ENCODE data around the gene PNO1.

PNO1 gene

DNA sequence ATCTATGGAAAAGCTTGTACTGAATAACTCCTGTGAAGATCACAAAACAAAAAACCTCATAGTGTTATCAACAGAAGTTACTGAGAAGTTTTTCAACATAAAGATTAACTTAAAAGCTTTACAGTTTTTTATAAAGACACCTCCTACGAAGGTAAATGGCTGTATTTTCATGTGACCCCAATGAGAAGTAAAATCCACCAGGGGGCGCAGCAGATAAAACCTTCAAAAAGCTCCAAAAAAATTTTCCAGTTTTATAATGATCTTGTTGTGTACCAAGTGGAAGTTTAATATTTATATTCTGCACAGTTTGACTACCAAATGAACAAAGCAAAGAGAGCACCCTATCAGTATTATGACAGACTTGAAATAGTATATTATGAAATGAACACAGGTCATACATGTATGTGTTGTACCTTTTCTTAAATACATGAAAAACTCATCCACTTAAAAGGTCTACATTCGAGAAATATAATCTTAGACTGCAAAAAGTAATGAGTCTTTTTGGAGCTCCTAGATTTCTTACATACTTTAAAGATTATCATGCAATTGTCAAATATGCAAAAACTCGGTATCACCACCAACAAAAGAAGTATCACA is 38.5 kb downstream of the PNO1 start:
- FAIRE-seq = no peak

DNA sequence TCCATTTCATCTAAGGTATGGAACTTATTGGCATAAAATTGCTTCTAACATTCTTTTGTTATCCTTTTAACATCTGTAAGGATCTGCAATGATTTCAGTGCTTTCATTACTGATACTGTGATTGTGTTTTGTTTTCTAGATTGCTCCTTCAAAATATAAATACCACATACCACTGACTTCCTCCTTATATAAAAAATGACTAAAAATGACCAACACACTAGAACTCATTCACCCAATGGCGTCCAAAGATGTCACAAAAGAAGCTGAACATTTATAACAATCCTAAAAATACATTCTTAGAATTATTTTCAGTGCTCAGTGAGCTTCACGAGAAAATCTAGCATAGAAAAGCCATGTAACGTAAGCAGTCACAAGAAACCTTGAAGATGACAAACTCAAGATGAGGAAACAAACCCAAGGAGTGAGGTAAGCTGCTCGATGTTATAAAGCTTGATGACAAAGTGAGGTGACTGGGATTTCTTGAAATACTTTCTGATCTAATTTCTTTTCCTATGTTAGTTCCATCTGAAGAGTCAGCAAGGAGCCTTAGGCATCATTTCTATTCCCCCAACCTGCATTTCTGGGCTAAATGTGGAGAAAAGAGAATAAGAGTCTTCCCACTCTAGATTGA is 42.6 kb downstream of the PNO1 start:
- no peak for FAIRE-seq

DNA sequence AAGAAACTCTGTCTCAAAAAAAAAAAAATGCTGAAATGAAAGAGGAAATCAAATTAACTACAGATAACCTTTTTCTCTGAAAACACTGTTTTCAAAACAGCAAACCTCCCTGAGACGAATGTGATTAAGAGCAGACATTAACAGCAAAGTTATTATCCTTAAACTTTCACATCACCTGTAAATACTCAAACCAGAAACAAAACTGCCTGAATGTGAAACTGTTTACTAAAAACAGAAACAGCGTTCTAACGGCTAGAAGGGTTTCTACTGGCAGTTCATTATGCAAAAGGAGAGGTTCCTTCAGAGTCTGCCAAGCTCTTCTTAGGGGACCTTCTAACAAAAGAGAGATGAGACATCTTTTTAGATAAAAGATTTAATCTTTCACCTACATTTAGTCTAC is 45.9 kb downstream of the PNO1 start:
- no peak for FAIRE-seq

DNA sequence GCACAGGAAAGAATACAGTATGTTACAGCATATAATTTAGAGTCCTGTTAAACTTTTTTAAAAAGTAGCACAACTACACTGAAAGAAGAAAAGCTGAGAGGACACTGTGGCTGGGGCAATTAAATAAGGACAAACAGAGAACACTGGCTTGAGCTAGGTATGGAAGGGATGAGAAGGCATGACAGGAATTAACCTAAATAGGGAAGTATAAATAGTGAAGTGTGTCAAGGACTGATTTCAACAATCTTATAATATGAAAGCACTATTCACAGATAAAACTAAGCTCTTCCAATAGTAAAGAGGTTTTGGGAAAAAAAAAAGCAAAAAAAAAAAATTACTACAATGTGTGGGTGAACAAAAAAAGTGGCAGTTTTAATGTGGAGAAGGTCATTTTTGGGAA is 49.1 kb downstream of the PNO1 start:
- no peak for FAIRE-seq

DNA sequence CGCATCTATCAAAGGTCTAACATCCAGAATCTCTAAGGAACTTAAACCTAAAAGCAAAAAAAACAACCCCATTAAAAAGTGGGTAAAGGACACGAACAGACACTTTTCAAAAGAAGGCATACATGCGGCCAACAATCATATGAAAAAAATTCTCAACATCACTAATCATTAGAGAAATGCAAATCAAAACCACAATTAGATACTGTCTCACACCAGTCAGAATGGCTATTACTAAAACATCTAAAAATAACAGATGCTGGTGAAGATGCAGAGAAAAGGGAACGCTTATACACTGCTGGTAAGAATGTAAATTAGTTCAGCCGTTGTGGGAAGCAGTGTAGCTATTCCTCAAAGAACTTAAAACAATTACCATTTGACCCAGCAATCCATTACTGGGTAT is 56.7 kb downstream of the PNO1 start:
- peak; percentile 10 for FAIRE-seq

DNA sequence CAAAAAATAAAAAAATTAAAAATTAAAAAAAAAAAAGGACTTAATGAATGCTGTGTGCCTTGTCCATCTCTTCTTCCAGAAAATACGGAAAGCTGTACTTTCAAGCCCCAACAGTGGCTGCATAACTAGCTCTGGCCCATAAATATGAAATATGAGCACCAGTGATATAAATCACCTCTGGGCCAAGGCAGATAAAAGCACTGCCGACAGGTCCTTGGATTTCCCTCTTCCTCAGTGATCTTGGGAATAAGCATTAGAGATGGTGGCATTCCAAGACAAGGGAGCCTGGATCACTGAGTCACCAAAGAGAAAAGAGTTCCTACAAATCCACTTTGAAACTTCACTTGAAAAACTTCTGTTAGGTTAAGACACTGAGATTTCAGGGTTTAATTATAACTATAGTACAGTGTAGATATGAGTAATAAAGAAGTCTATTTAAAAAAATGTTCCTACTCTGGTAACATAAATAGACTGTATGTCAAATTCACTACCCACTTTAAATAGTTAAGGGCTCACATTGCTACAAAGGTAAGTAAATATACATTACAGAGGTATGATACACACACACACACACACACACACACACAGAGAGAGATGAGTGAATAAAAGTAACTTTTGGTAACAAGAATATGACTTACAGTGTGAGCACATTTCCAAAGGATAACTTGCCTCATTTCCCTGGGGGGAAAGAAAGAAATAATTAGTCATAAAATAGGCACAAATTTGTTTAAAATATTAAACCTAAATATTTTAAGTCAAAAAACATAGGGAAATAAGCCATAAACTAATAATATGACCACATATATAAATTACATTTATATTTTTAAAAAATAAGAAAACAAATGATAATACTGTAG is 59.0 kb downstream of the PNO1 start:
- FAIRE-seq = peak; percentile 28

DNA sequence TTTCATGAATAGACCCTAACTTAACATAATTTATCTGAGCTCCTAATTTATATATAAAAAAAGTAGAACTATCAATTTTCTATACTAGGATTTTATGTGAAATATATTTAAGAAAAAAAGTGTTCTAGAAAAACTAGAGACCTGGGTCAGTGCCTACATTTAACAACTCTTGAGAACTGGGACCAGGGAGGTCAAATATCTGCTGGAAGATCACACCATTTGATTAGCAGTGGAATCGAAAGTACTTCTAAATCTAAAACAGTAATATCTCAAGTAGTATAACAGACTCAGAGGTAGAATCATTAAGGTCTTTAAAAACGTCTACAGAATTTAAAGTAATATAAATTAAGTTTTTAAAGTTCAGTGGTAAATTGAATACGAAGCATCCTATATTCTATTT is 60.0 kb downstream of the PNO1 start:
- FAIRE-seq = peak; percentile 38

DNA sequence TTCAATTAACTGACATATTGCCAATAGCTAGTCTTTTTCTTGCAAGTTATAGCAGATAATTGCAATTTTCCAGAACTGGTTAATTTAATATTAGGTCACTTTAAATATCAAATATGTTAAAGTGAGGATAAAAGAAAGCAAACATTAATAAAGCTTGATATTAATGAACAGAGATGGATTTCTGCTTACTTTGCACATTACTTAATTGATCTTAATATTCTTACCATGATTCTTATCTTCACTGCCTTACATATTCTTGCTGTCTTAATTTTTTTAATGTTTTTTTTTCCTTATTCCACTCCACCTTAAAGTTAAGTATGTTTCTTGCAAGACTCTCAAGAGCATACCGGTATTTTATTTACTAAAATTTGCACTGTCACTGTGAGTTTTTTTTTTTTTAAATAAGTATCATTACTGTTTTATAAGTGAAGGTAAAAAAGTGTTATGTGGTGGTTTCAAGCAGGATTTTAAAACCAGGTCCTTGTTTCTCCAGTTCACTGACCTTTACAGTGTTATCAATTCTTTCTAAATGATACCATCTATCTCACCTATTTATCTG is 60.7 kb downstream of the PNO1 start:
- no peak for FAIRE-seq

DNA sequence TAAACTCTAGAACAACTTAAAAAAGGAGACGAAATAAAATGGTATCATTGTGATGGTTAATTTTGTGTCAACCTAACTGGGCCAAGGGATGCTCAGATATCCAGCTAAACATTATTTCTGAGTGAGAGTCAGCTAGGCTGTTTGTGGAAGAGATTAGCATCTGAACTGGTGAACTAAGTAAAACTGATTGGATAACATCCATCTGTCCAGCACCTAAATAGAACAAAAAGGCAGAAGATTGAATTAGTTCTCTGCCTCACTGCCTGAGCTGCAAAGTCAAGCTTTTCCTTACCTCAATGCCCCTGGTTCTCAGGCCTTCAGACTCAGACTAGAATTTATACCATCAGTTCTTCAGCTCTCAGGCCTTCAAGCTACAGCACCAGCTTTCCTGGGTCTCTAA is 64.6 kb downstream of the PNO1 start:
- FAIRE-seq = no peak

DNA sequence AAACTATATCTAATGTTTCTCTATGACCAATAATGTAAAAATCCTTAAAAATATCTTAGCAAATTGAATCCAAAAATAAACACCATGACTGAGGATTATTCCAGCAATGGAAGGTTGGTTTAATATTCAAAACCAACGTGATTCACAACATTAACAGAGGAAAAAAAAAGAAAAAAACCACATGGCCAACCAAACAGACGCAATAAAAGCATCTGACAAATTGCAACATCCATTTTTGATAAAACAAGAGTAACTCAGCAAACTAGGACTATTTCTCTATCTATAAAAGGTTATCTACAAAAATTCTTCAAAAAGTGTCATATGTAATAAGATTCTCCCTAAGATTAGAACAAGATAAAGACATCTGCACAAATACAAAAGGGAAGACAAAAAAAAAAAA is 65.7 kb downstream of the PNO1 start:
- no peak for FAIRE-seq

DNA sequence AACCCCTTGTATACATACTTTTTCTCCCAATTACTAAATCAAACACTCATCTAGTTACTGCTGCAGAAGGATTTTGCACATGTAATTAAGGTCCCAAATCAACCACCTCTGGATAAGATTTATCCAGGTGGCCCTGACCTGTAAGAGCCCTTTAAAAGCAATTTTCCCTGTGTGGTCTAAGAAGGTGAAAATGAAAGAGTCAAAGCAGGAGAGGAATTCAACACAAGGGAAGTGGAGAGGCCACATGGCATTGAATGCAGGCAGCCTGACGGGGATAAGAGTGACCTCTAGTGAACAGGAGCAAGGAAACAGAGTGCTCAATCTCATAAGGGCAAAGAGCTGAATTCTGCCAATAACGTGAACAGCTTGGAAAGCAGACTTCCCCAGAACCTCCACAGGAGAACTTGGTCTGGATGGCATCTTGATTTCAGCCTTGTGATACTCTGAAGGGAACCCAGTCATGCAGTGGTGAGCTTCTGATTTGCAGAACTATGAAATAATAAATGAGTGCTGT is 67.5 kb downstream of the PNO1 start:
- no peak for FAIRE-seq

Data from colon (tissue), 2 donors.